GM10248 (cell line): ENCODE results near the gene MYO16.

Experiments used
- CTCF ChIA-PET: fragments of 300-600 bp; sonication (Branson Sonifier 250); formaldehyde crosslinking; extraction: SDS; loops from one replicate; lab custom pipeline; 2021; ENCODE audit warnings: antibody characterized with exemption; lab: Yijun Ruan, JAX
- POLR2A ChIA-PET: fragments of 350-650 bp; sonication (Branson Sonifier 250); formaldehyde crosslinking; extraction: SDS; loops from one replicate; lab custom pipeline; 2020; ENCODE audit warnings: antibody characterized with exemption; lab: Yijun Ruan, JAX
- DNase-seq: peaks from one replicate; pipeline ENCODE4 v3.0.0; 2012; ENCODE audit errors: extremely low spot score
- CTCF ChIP-seq: IDR thresholded peaks from 2 replicates; pipeline ENCODE4 v1.5.1; 2012; ENCODE audit warnings: mild to moderate bottlenecking, low read depth; ENCODE audit errors: extremely low read depth, missing control alignments, control extremely low read depth

Gene MYO16

GRCh38 chr13:109058087-109058486, 428.7 kb downstream of the MYO16 start:
- no peak for TF ChIP-seq CTCF
- ChIA-PET POLR2A (no interaction called here), CTCF (no interaction called here)
- DNase-seq, result no peak

- no peak for DNase-seq
- no peak for TF ChIP-seq CTCF
- ChIA-PET POLR2A (no interaction called here), CTCF (no interaction called here)
Measured at GRCh38 chr13:109072505-109072904, 443.1 kb downstream of the MYO16 start.

GRCh38 chr13:109074436-109074835, 445.0 kb downstream of the MYO16 start:
- no peak for DNase-seq
- ChIA-PET CTCF (no interaction called here), POLR2A (no interaction called here)
- no peak for TF ChIP-seq CTCF

GRCh38 chr13:109074853-109075252, 445.4 kb downstream of the MYO16 start:
- POLR2A ChIA-PET, result no interaction called here
- CTCF ChIA-PET, result no interaction called here
- DNase-seq, result no peak

GRCh38 chr13:109087916-109088623, 458.7 kb downstream of the MYO16 start:
- no peak for DNase-seq
- POLR2A ChIA-PET, result no interaction called here
- CTCF ChIA-PET, result interaction anchor here (0.9 kb wide), 1 partner anchor 20 kb away, joined by 3 read pairs; no protein-coding TSS in a partner anchor
- no peak for TF ChIP-seq CTCF

More at GRCh38 chr13:109074853-109075252, 445.4 kb downstream of the MYO16 start:
- no peak for TF ChIP-seq CTCF

- POLR2A ChIA-PET, result no interaction called here
- TF ChIP-seq CTCF, result no peak
- DNase-seq, result no peak
- CTCF ChIA-PET, result no interaction called here
Measured at GRCh38 chr13:109088624-109088917, 459.2 kb downstream of the MYO16 start.
